Activated CD4-positive, alpha-beta T cell treated with anti-CD3 and anti-CD28 coated beads, Interleukin-10, Interleukin-2, amounts not matched to agents 100 ng/mL and 50 ng/mL, durations not matched to agents 16 hours and 8 hours (primary cell): ENCODE data around the gene GOLPH3L.
"Not testable (repeated sequence)": the region's sequence is repeated elsewhere in the genome, so short reads cannot be mapped to it uniquely, and the experiment has no call there.

Experiments
- DNase-seq: peaks from one replicate; pipeline ENCODE4 v3.0.0-alpha.2; 2020

The GOLPH3L gene

GRCh38 chr1:150696995-150697927, at the start of gene GOLPH3L:
Gene GOLPH3L (minus strand): TSS chr1:150697154. CDS start chr1:150694838, 2,316 bp downstream.
- peak; percentile 98 for DNase-seq

- DNase-seq: no peak
Observed at GRCh38 chr1:150730130-150730721, 33.3 kb upstream of the GOLPH3L start.

GRCh38 chr1:150724336-150724735, 27.4 kb upstream of the GOLPH3L start:
- no peak for DNase-seq

GRCh38 chr1:150720703-150721102, 23.7 kb upstream of the GOLPH3L start, which contains the start of gene HORMAD1:
Gene HORMAD1 (minus strand): TSS chr1:150720895. CDS start chr1:150719505, 1,390 bp downstream.
- DNase-seq: no peak

GRCh38 chr1:150720098-150720497, 23.1 kb upstream of the GOLPH3L start:
- no peak for DNase-seq

GRCh38 chr1:150718225-150718891, 21.4 kb upstream of the GOLPH3L start:
- no peak for DNase-seq

GRCh38 chr1:150709031-150709430, 12.1 kb upstream of the GOLPH3L start:
- DNase-seq: not testable (repeated sequence)

- peak; percentile 64 for DNase-seq
Observed at GRCh38 chr1:150708595-150708994, 11.6 kb upstream of the GOLPH3L start.

GRCh38 chr1:150706091-150706490, 9.1 kb upstream of the GOLPH3L start:
- no peak for DNase-seq

GRCh38 chr1:150703427-150703826, 6.5 kb upstream of the GOLPH3L start:
- no peak for DNase-seq

- DNase-seq: no peak
Observed at GRCh38 chr1:150696590-150696989, 364 bp downstream of the GOLPH3L start.

GRCh38 chr1:150696162-150696561, 792 bp downstream of the GOLPH3L start:
- DNase-seq: no peak

GRCh38 chr1:150695561-150695960, 1.4 kb downstream of the GOLPH3L start:
- DNase-seq: peak; percentile 4

- no peak for DNase-seq
Observed at GRCh38 chr1:150692720-150693119, 4.2 kb downstream of the GOLPH3L start.

- no peak for DNase-seq
Observed at GRCh38 chr1:150688763-150689162, 8.2 kb downstream of the GOLPH3L start.

- no peak for DNase-seq
Observed at GRCh38 chr1:150686275-150686674, 10.7 kb downstream of the GOLPH3L start.

GRCh38 chr1:150683914-150684313, 13.0 kb downstream of the GOLPH3L start:
- no peak for DNase-seq

GRCh38 chr1:150678988-150679387, 18.0 kb downstream of the GOLPH3L start:
- no peak for DNase-seq

- DNase-seq: no peak
Observed at GRCh38 chr1:150674881-150675280, 22.1 kb downstream of the GOLPH3L start.

- DNase-seq: no peak
Observed at GRCh38 chr1:150663321-150663720, 33.6 kb downstream of the GOLPH3L start.

- no peak for DNase-seq
Observed at GRCh38 chr1:150662811-150663210, 34.1 kb downstream of the GOLPH3L start.

- no peak for DNase-seq
Observed at GRCh38 chr1:150661156-150661555, 35.8 kb downstream of the GOLPH3L start.

GRCh38 chr1:150660584-150660983, 36.4 kb downstream of the GOLPH3L start:
- DNase-seq: no peak
